Stimulated activated CD8-positive, alpha-beta memory T cell treated with anti-CD3 and anti-CD28 coated beads, Interleukin-7, amount 100 ng/mL, for 4 hours (primary cell): Measurements from ENCODE around the gene SLIT1.

Source experiments
- DNase-seq, 2 donors: peaks; one replicate each; pipeline ENCODE4 v3.0.0-alpha.2; 2020; ENCODE audit warnings: low read depth in 2 of 2

The SLIT1 gene

GRCh38 chr10:97185326-97186058 is at the start of gene SLIT1:
TSS of gene SLIT1 (minus strand) at chr10:97185959. CDS start at chr10:97185674, 285 bp downstream.
- DNase-seq, result no peak

GRCh38 chr10:97235353-97235752 is 49.6 kb upstream of the SLIT1 start:
- no peak for DNase-seq

- no peak for DNase-seq
Measured at GRCh38 chr10:97234400-97234799, 48.6 kb upstream of the SLIT1 start.

GRCh38 chr10:97230146-97230545 is 44.4 kb upstream of the SLIT1 start:
- DNase-seq, result no peak

- no peak for DNase-seq
Measured at GRCh38 chr10:97229322-97230015, 43.7 kb upstream of the SLIT1 start.

DNA sequence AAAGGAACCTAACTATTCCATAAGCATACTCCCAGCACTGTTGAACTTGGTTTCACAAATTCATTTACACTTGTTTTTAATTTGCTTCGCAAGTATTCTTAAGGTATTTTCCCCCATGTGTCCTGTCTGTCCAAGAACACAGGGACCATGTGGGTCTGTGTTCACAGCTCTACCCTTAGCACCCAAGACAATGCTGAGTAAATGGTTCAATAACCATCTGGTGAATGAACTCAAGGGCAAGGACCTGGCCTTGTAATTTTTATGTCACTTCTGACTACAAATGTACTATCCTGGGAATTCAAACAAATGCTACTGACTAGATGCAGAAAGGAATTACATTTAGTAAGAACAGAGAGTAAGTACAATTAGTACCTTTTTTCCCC is 43.0 kb upstream of the SLIT1 start:
- DNase-seq, result no peak

DNA sequence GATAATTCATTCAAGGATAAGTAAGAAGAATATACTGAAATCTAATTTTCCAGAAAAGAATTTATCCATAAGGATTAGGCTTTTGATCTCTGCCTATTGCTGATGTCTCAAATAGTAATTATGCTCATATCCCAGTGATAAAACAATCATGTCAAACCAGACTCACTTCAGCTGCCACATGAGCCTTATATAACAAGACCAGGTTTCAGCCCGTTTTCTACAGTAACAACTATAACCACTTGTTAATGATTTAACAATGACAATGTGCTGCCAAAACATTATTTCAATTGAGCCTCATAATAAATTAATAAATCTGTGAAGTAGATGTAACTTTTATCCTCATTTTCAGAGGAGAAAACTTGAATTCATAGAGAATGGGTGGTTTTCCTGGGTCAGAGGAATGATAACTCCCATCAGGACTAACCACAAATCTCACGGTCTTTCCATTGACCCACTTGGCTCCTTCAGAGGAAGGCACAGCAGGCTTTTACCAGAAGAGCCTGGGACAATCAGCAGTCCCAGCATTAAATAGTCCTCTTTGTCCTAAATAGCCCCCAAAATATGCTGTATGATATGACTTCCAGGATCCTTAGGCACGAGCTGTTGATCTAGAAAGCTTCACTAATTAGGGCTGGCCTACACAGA is 42.5 kb upstream of the SLIT1 start:
- no peak for DNase-seq

DNA sequence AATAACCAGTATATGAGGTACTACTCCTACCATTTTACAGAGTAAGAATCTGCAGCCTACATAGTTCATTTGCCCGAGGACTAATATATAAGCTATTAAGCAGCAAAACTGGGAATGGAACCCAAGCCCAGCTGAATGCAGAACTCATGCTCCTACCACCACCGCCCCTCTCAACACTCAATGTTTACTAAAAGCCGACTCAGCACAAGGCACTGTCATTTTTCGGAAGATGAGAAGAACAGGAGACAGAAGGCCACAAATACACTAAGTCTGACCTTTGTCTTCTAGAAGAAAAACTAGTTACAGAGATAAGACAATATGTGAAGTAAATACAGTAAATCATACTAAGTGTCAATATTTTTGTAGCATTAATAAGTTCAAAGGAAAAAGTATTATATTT is 40.6 kb upstream of the SLIT1 start:
- no peak for DNase-seq

GRCh38 chr10:97224483-97225435 is 39.0 kb upstream of the SLIT1 start:
- no peak for DNase-seq

DNA sequence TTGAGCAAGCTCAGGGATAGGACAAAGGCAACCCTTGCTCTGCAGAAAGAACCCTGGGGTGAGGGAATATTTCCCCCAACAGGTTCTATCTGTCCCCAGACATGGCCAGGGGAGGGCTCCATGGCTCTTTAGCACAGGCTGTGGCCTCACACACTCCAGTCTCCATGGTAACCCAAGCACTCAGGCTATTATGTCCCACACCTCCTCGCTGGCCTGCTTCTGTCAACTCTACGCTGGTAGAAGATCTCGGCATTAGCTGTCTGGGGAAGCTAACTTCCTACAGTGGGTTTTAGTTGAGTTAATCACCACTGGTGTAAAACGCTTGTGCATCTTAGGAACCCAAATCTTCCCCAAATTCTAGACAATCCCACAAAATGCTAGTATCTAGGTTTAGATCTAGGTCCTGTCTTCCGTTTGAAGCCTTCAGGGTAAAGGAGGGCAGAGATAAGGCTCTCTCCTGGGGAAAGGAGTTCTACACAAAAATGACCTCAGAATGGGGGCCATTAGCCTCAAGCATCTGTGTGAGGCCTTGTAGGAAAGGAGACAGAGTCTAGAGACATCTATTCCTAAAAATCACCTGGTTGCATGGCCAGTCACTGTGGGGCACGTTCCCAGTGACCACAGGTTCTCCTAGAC is 36.7 kb upstream of the SLIT1 start:
- DNase-seq, result no peak

DNA sequence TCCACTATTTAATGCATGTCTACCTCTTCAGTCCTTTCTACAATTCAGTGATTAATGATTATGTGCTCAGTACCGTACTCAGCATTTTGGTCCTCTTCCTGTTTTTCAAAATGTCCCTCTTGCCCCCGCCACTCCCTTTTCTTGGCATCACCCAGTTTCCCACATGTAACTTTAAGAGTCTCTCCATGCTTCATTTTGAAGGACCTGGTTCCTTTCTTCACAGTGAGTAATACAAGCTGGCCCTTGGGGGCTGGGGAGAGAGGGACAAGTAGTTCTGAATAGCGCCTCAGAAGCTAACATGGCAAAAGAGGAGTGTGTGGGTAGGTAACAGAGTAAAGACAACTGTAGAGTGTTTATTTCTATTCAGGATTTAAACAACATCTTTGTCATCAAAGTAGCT is 34.6 kb upstream of the SLIT1 start:
- no peak for DNase-seq

- no peak for DNase-seq
Measured at GRCh38 chr10:97217299-97217698, 31.5 kb upstream of the SLIT1 start.

- DNase-seq, result no peak
Measured at GRCh38 chr10:97215619-97216260, 30.0 kb upstream of the SLIT1 start.

- no peak for DNase-seq
Measured at GRCh38 chr10:97213431-97213830, 27.7 kb upstream of the SLIT1 start.

DNA sequence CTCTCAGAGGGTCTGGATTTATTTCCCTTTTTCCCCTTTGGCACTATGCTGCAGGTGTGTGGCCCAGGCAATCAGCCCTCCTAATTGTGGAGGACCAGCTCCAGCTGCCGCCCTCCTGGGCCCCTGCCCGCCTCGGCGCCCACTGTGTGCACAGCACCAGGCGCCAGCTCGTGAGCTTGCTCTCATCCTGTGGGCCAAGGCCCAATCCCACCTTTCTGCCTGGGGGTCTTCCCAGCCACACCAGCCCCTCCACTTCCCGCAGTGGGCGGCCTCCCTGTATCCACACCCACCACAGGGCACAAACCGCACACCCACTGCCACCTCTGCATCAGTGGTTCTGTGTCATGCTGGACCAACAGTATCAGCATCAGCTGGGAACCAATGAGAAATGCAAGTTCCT is 25.5 kb upstream of the SLIT1 start:
- DNase-seq, result no peak

DNA sequence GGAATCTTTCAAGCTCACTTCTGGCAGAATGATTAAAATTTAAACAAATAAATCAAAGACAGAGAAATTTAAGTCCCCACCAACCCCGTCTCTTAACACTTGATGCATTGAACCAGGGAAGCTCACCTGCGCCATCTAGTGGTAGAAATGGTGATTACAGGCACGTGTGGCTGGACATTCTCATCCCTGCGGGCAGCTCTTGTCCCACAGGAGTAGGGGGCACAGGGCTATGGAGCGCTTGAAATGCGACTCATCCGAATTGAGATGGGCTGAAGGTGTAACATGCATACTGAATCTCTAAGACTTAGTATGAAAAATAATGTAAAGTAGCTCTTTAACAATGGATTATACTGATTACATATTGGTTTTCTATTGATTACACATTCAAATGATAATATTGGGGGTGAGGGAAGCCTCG is 24.8 kb upstream of the SLIT1 start:
- peak; percentile 33 to 44 for DNase-seq

DNA sequence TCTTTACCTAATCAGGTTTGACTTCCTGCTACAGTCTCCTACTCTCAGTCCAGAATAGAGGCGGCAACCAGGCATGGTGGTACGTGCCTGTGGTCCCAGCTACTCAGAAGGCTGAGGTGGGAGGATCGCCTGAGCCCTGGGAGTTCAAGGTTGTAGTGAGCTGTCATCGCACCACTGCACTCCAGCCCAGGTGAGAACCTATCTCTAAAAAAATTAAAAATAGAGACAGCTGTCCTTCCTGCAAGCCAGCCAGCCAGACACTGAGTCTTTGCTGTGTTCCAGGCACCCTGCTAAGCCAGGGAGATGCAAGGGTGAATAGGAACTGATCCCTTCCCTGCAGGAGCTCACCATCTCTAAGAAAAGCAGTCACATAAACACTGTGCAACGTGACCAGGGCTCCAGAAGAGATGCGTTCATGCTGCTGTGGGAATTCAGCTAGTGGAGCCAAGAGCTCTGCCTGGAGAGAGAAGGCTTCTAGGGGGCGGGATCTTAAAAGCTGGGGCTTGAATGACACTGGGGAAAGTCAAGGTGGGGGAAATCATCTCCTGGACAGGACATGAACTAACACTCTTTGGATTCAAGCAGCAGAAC is 22.1 kb upstream of the SLIT1 start:
- DNase-seq, result no peak

- DNase-seq, result no peak
Measured at GRCh38 chr10:97207131-97207530, 21.4 kb upstream of the SLIT1 start.

GRCh38 chr10:97204826-97205679 is 19.3 kb upstream of the SLIT1 start:
- no peak for DNase-seq
